ENCODE measurements around the gene LYRM4. TPM values are rescaled to one million over a fixed set of nuclear protein-coding genes. Genes with fewer than 3 reads are reported as not detected.

Gene LYRM4
- polyA plus RNA-seq, 1 donor (not counting 4 experiments of a cell fraction or from before 2014, with no cell fraction given) = 41.1 TPM

DNA sequence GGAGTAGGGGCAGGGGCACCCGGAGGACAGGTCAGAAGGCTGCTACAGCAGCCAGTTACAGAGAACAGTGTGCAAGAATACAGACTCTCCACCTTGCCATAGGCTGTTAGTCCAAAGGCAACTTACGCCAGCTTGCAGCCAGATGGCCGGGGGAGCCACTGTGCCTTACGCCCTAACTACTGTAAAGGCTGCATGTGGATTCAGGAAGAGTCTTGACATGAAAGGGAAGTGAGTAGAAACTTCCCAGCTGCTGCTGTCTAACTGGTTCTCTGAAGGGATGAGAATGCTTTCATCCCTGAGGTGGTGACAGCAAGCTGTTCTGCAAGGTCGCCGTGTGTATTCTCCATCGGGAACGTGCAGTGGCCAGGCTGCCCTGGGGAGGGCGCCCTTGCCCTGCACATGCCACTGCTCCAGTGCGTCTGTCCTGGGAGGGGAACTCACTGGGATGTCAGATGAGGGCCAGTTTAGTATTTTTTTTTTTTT lies 46.1 kb downstream of the LYRM4 start:
- H3K79me2 ChIP-seq (ENCODE audit: control insufficient read depth, insufficient read depth, low read length) = no peaks in the 10 kb centered on the region
- peaks cover 4% of the 10 kb centered on the region for H3K4me1 ChIP-seq (ENCODE audit: control insufficient read depth, extremely low read depth, insufficient read depth, low read length)
- peaks cover 8 to 13% of the 10 kb centered on the region in 2 experiments for H3K36me3 ChIP-seq (ENCODE audit: control insufficient read depth in 2 of 2, extremely low read depth in 1 of 2, insufficient read depth in 2 of 2, low read length in 2 of 2)
- H2AFZ ChIP-seq (ENCODE audit: control insufficient read depth, low read length) = no peak overlapping the region
- no peaks in the 10 kb centered on the region for H3K9me3 ChIP-seq (ENCODE audit: control insufficient read depth, low read depth, low read length)
- FAIRE-seq (peak; percentile 9), DNase-seq (ENCODE audit: low read depth, low spot score) (no peak)
- H3K27me3 ChIP-seq (ENCODE audit: control insufficient read depth, extremely low read depth, insufficient read depth, low read length) = no peaks in the 10 kb centered on the region
- no peak overlapping the region for H3K4me2 ChIP-seq (ENCODE audit: control insufficient read depth, extremely low read depth, insufficient read depth, low read depth, low read length)
- TF ChIP-seq, protein P1, sequence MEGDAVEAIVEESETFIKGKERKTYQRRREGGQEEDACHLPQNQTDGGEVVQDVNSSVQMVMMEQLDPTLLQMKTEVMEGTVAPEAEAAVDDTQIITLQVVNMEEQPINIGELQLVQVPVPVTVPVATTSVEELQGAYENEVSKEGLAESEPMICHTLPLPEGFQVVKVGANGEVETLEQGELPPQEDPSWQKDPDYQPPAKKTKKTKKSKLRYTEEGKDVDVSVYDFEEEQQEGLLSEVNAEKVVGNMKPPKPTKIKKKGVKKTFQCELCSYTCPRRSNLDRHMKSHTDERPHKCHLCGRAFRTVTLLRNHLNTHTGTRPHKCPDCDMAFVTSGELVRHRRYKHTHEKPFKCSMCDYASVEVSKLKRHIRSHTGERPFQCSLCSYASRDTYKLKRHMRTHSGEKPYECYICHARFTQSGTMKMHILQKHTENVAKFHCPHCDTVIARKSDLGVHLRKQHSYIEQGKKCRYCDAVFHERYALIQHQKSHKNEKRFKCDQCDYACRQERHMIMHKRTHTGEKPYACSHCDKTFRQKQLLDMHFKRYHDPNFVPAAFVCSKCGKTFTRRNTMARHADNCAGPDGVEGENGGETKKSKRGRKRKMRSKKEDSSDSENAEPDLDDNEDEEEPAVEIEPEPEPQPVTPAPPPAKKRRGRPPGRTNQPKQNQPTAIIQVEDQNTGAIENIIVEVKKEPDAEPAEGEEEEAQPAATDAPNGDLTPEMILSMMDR (optimal IDR thresholded peaks at IDR 0.05 in 1 of 3, IDR thresholded peaks at IDR 0.05 in 1 of 3, conservative IDR thresholded peaks at IDR 0.05 in 1 of 3; ENCODE audit: extremely low read depth in 1 of 3, insufficient read depth in 2 of 3, low read length in 3 of 3) = peak; percentile 73 to 99 (median 78)
- no peak for TF ChIP-seq EZH2 (IDR thresholded peaks at IDR 0.05; ENCODE audit: low read length)
- no peaks in the 10 kb centered on the region for H4K20me1 ChIP-seq (ENCODE audit: control insufficient read depth, extremely low read depth, insufficient read depth, low read length)
- no peak overlapping the region for H3K9ac ChIP-seq (ENCODE audit: control insufficient read depth, extremely low read depth, insufficient read depth, low read length)
- H3K4me3 ChIP-seq (ENCODE audit: control insufficient read depth in 2 of 3, extremely low read depth in 1 of 3, insufficient read depth in 2 of 3, low read depth in 1 of 3, low read length in 3 of 3) = no peak overlapping the region
- no peak overlapping the region for H3K27ac ChIP-seq (ENCODE audit: control insufficient read depth, insufficient read depth, low read length)
- H3K9me1 ChIP-seq (ENCODE audit: control insufficient read depth, extremely low read depth, insufficient read depth, low read length) = no peaks in the 10 kb centered on the region
- dilution Hi-C loops (cut with MboI; ENCODE audit: extremely low pct_ligation_motif_present, low sequenced_read_pairs) = no loop called here

DNA sequence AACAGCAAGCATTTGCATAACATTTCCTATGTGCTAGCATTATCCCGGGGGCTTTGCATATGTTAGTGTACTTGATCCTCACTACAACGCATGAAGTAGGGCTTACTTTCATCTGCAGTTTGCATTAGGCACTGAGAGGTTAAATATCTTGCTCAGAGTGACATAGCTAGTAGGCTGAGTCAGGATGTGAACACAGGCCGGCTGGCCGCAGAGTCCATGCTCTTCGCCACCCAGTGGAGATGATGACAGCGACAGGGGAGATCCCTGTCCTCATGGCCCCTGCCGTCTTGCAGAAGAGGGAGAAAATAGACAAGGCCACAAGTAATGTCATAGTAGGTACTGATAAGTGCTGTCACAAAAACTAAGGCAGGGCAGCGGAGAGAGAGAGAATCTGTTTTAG lies 46.9 kb downstream of the LYRM4 start:
- dilution Hi-C loops (cut with MboI; ENCODE audit: extremely low pct_ligation_motif_present, low sequenced_read_pairs) = no loop called here
- H3K9me1 ChIP-seq (ENCODE audit: control insufficient read depth, extremely low read depth, insufficient read depth, low read length) = no peaks in the 10 kb centered on the region
- DNase-seq (ENCODE audit: low read depth, low spot score) (no peak), FAIRE-seq (no peak)
- H3K27me3 ChIP-seq (ENCODE audit: control insufficient read depth, extremely low read depth, insufficient read depth, low read length) = no peaks in the 10 kb centered on the region
- no peak overlapping the region for H3K4me2 ChIP-seq (ENCODE audit: control insufficient read depth, extremely low read depth, insufficient read depth, low read depth, low read length)
- H3K4me1 ChIP-seq (ENCODE audit: control insufficient read depth, extremely low read depth, insufficient read depth, low read length) = no peaks in the 10 kb centered on the region
- no peaks in the 10 kb centered on the region for H4K20me1 ChIP-seq (ENCODE audit: control insufficient read depth, extremely low read depth, insufficient read depth, low read length)
- TF ChIP-seq EZH2 (IDR thresholded peaks at IDR 0.05; ENCODE audit: low read length) = no peak
- TF ChIP-seq, protein P1 (optimal IDR thresholded peaks at IDR 0.05 in 1 of 3, IDR thresholded peaks at IDR 0.05 in 1 of 3, conservative IDR thresholded peaks at IDR 0.05 in 1 of 3; ENCODE audit: extremely low read depth in 1 of 3, insufficient read depth in 2 of 3, low read length in 3 of 3) = peak in 1 of 3 experiments; percentile 4
- no peak overlapping the region for H3K4me3 ChIP-seq (ENCODE audit: control insufficient read depth in 2 of 3, extremely low read depth in 1 of 3, insufficient read depth in 2 of 3, low read depth in 1 of 3, low read length in 3 of 3)
- H3K27ac ChIP-seq (ENCODE audit: control insufficient read depth, insufficient read depth, low read length) = no peak overlapping the region
- no peaks in the 10 kb centered on the region for H3K79me2 ChIP-seq (ENCODE audit: control insufficient read depth, insufficient read depth, low read length)
- H3K36me3 ChIP-seq (ENCODE audit: control insufficient read depth in 2 of 2, extremely low read depth in 1 of 2, insufficient read depth in 2 of 2, low read length in 2 of 2) = peaks cover 8 to 13% of the 10 kb centered on the region in 2 experiments
- no peak overlapping the region for H3K9ac ChIP-seq (ENCODE audit: control insufficient read depth, extremely low read depth, insufficient read depth, low read length)
- no peak overlapping the region for H2AFZ ChIP-seq (ENCODE audit: control insufficient read depth, low read length)
- no peaks in the 10 kb centered on the region for H3K9me3 ChIP-seq (ENCODE audit: control insufficient read depth, low read depth, low read length)
